Measurements from ENCODE around the gene TMEM150B.

GRCh38 chr19:55311397-55311796, 13.7 kb downstream of the TMEM150B start:
- TF ChIP-seq EZH2 (IDR thresholded peaks at IDR 0.05; ENCODE audit: borderline replicate concordance, low read depth, low read length, severe bottlenecking) (no peak), CTCF (IDR thresholded peaks at IDR 0.05; ENCODE audit: borderline replicate concordance, extremely low read depth, low read length, poor library complexity, severe bottlenecking) (no peak)

All from DND-41 (cell line).